HUES48 (cell line): ENCODE data around the gene HMMR.
"Not testable (repeated sequence)": the region's sequence is repeated elsewhere in the genome, so short reads cannot be mapped to it uniquely, and the experiment has no call there.

Experiments used
- H3K27ac ChIP-seq: one replicate; pipeline ENCODE4 v1.7.0; 2013; ENCODE audit warnings: low read depth, low read length, inconsistent platforms
- H3K27me3 ChIP-seq: 2 replicates; pipeline ENCODE4 v1.6.1; 2013; ENCODE audit warnings: mild to moderate bottlenecking, low read length; ENCODE audit not compliant: control insufficient read depth, insufficient read depth
- H3K36me3 ChIP-seq: 2 replicates; pipeline ENCODE4 v1.6.1; 2013; ENCODE audit warnings: low read length; ENCODE audit not compliant: control insufficient read depth, insufficient read depth
- H3K4me1 ChIP-seq: 2 replicates; pipeline ENCODE4 v1.6.1; 2013; ENCODE audit warnings: mild to moderate bottlenecking, low read length; ENCODE audit not compliant: control insufficient read depth, insufficient read depth
- H3K4me3 ChIP-seq: 2 replicates; pipeline ENCODE4 v1.5.1; 2013; ENCODE audit warnings: mild to moderate bottlenecking, low read depth, low read length
- H3K9ac ChIP-seq: 2 replicates; pipeline ENCODE4 v1.6.1; 2013; ENCODE audit warnings: mild to moderate bottlenecking, low read depth, low read length, moderate library complexity
- H3K9me3 ChIP-seq: 2 replicates; pipeline ENCODE4 v1.6.1; 2013; ENCODE audit warnings: low read length; ENCODE audit not compliant: control insufficient read depth, insufficient read depth

The HMMR gene

DNA sequence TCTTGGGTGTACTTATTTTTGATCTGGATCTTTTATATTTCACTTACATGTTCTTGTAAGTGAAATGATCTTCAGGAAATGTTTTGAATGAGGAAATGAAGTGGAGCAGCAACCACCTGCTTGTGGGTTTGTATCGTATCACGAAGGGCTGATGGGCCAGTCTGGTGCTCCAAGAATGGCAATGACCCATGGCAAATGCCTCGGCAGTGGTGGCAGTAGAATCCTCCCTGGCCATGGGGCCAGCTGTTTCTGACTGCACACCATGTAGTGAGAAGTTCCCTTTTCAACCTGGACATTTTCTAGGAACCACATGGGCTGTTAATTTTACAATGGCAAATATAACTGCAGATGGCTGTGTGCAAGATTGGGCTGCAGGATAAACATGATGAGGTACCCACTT is 74.9 kb downstream of the HMMR start:
- Histone ChIP-seq H3K4me3 (peak overlapping the region; percentile 11; the same call in 1 of the 2 replicates), H3K4me1 (peaks cover 50% of the 10 kb centered on the region), H3K36me3 (no peaks in the 10 kb centered on the region), H3K9ac (no peak overlapping the region), H3K27me3 (no peaks in the 10 kb centered on the region), H3K27ac (no peak overlapping the region), H3K9me3 (no peaks in the 10 kb centered on the region)

- H3K27ac ChIP-seq, H3K4me3 ChIP-seq, H3K9me3 ChIP-seq, H3K27me3 ChIP-seq, H3K9ac ChIP-seq, H3K36me3 ChIP-seq: not testable (repeated sequence)
- peaks cover 42% of the 10 kb centered on the region for H3K4me1 ChIP-seq
Observed at GRCh38 chr5:163536442-163536841, 76.0 kb downstream of the HMMR start.

DNA sequence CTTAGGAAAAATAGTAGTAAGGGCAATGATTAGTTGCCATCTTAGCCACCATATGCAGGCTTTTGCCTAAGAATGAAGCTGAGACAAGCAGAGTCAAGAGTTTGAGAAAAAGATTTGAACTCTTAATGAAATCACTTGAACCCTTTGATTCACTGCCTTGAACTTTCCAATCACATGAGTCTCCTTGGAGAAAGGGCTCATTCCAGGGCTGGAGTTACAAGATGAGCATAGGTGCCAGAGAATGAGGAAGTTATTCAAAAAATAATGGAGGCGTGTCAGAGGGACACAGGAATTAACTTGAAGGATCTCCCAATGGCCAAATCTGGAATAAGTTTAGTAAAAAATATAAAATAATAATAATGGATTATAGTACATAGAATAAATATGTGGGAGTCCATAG is 80.3 kb downstream of the HMMR start:
- no peak overlapping the region for H3K4me3 ChIP-seq
- no peak overlapping the region for H3K9ac ChIP-seq
- peaks cover 15% of the 10 kb centered on the region for H3K4me1 ChIP-seq
- no peaks in the 10 kb centered on the region for H3K36me3 ChIP-seq
- no peak overlapping the region for H3K27ac ChIP-seq
- no peaks in the 10 kb centered on the region for H3K27me3 ChIP-seq
- no peaks in the 10 kb centered on the region for H3K9me3 ChIP-seq
